Calu3 (cell line): ENCODE measurements around the gene AK9. TPM values are rescaled to one million over a fixed set of nuclear protein-coding genes. Genes with fewer than 3 reads are reported as not detected.

Experiments used
- BruUV-seq: library from RNA; stranded (reverse); fragments of 400-500 nt; replicated peaks from 2 replicates; lab custom pipeline; 2021; lab: Mats Ljungman, UMichigan
- CTCF ChIA-PET: fragments of 300-600 bp; sonication (Branson Sonifier 250); formaldehyde crosslinking; loops from one replicate; lab custom pipeline; 2022; ENCODE audit warnings: antibody characterized with exemption; lab: Charles Lee
- DNase-seq: peaks from one replicate; pipeline ENCODE4 v3.0.0; 2022
- H3K27ac Mint-ChIP-seq: one replicate; pipeline ENCODE4 v1.8.0; 2022; ENCODE audit warnings: mixed read lengths; ENCODE audit not compliant: unreplicated experiment
- H3K27me3 Mint-ChIP-seq: one replicate; pipeline ENCODE4 v1.8.0; 2022; ENCODE audit warnings: mixed read lengths; ENCODE audit not compliant: unreplicated experiment
- H3K36me3 Mint-ChIP-seq: one replicate; pipeline ENCODE4 v1.8.0; 2022; ENCODE audit warnings: mild to moderate bottlenecking, moderate library complexity, mixed read lengths; ENCODE audit not compliant: insufficient read depth, unreplicated experiment
- H3K4me1 Mint-ChIP-seq: one replicate; pipeline ENCODE4 v1.8.0; 2022; ENCODE audit warnings: mild to moderate bottlenecking, low read depth, mixed read lengths; ENCODE audit not compliant: unreplicated experiment
- H3K4me3 Mint-ChIP-seq: one replicate; pipeline ENCODE4 v1.8.0; 2022; ENCODE audit warnings: mild to moderate bottlenecking, low read depth, moderate library complexity, mixed read lengths; ENCODE audit not compliant: unreplicated experiment
- H3K9me3 Mint-ChIP-seq: one replicate; pipeline ENCODE4 v1.8.0; 2022; ENCODE audit warnings: low read depth, mixed read lengths; ENCODE audit not compliant: unreplicated experiment
- CTCF ChIP-seq: fragments of 200-600 bp; IDR thresholded peaks from one replicate; pipeline ENCODE4 v1.8.0; 2022; ENCODE audit warnings: antibody characterized with exemption; ENCODE audit not compliant: unreplicated experiment
- intact Hi-C: fragments of 100-400 bp; cut with micrococcal nuclease; formaldehyde crosslinking; loops from one replicate; pipeline ENCODE4 v1.10.0; 2022; ENCODE audit not compliant: unreplicated experiment
- total RNA-seq: library from RNA; stranded (reverse); gene quantifications from 2 replicates; pipeline ENCODE4 v1.2.3, GENCODE V29; 2022

The AK9 gene
- total RNA-seq, 1 experiment from 2014 or later, result 7.6 TPM

GRCh38 chr6:109443425-109443950 lies 247.5 kb downstream of the AK9 start:
- Mint-ChIP-seq H3K36me3 (peaks cover 51% of the 10 kb centered on the region), H3K9me3 (no peaks in the 10 kb centered on the region), H3K4me1 (no peaks in the 10 kb centered on the region), H3K27ac (no peak overlapping the region), H3K27me3 (no peaks in the 10 kb centered on the region), H3K4me3 (no peak overlapping the region)
- no peak for DNase-seq
- TF ChIP-seq CTCF, result no peak
- CTCF ChIA-PET, result no interaction called here
- BruUV-seq, result no TSS peak
- intact Hi-C loops, result loop anchor here (5.0 kb wide), 1 partner anchor 61 kb away; the partner anchor contains the start of gene CD164

Other genes starting within 250 kb of the AK9 start
- 22.5 and 25.4 TPM in 2 replicates for gene MICAL1, start 235.4 kb downstream of the AK9 start, total RNA-seq
- 11.2 and 11.5 TPM in 2 replicates for gene ZBTB24, start 208.0 kb downstream of the AK9 start, total RNA-seq
- 11.4 and 14.7 TPM in 2 replicates for gene FIG4, start 94 bp upstream of the AK9 start, total RNA-seq